ENCODE measurements around the gene HEG1. TPM values are rescaled to one million over a fixed set of nuclear protein-coding genes. Genes with fewer than 3 reads are reported as not detected.

The HEG1 gene
- total RNA-seq, 2 experiments from 2014 or later = 6.0 to 7.9 TPM

DNA sequence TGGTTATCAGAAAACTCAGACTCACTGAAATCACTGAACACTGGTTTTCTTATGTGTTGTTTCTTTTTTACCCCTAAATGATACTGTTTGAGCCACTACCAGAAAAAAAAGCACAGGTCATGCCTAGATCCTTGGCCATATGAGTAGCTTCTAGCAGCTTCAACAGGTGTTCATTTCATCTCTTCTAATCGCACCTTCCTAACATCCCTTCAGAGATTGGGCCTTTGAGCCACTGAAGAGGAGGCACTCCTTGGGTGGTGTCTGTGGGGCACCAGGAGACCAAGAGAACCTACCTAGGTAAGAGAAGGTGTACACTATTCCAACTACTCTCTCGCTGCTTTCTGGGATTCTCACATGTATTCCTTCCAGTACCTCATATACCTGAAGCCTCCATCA lies 2.5 kb downstream of the HEG1 start:
- H3K9me3 Mint-ChIP-seq = no peaks in the 10 kb centered on the region
- H3K36me3 Mint-ChIP-seq = no peaks in the 10 kb centered on the region
- no peak overlapping the region for H3K27ac Mint-ChIP-seq
- POLR2A ChIA-PET = no interaction called here
- no peak overlapping the region for H3K4me3 Mint-ChIP-seq
- peaks cover 3% of the 10 kb centered on the region for H3K27me3 Mint-ChIP-seq
- no peak for DNase-seq
- CTCF ChIA-PET = interaction anchor here (0.6 to 2.3 kb wide), 5 partner anchors 88 to 438 kb away, joined by 3 to 8 read pairs (median 3); no protein-coding TSS in a partner anchor
- intact Hi-C loops (cut with micrococcal nuclease) = loop anchor here (2.0 to 10.0 kb wide), 4 partner anchors 59 to 181 kb away; no protein-coding TSS in a partner anchor
- H3K4me1 Mint-ChIP-seq (ENCODE audit: low read depth) = peaks cover 50% of the 10 kb centered on the region

DNA sequence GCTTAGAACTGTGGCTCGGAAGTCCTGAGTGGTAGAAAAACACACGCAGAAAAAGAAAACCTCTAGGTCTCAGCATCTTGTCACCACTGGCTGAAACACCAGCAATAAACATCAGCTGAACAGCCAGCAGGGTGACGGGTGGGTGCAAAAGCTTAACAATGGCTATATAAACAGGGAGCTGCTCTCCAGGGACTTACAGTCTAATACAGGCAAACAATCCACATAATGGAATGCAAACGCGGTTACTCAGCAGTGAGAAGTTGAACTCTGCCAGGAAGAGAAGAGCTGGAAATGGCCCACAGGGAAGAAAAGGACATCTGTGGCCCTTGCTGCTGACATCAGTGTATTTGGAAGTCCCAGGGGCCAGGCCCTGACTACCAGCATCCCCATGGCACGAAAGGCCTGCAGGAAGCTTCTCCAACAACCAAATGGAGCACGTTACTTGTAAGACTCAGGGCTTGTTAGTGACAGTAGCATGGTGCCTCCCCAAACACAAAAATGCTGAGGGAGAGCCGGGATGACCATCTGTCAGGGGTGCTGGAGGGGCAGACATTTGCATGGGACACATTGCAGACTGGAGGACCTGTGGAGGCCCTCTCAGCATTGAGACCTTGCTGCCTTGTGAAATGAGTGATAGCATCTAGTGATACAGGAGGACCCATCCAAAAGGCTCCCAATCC lies 3.0 kb downstream of the HEG1 start:
- Mint-ChIP-seq H3K4me3 (peak overlapping the region; percentile 60), H3K4me1 (ENCODE audit: low read depth) (peaks cover 50% of the 10 kb centered on the region), H3K27me3 (peaks cover 3% of the 10 kb centered on the region), H3K9me3 (no peaks in the 10 kb centered on the region), H3K36me3 (no peaks in the 10 kb centered on the region), H3K27ac (peak overlapping the region; percentile 75)
- DNase-seq = no peak
- POLR2A ChIA-PET = interaction anchor here (1.0 kb wide), 1 partner anchor 53 kb away, joined by 4 read pairs; no protein-coding TSS in a partner anchor
- intact Hi-C loops (cut with micrococcal nuclease) = loop anchor here (1.0 to 10.0 kb wide), 5 partner anchors 17 to 182 kb away; no protein-coding TSS in a partner anchor
- CTCF ChIA-PET = interaction anchor here (0.6 to 2.3 kb wide), 8 partner anchors 9 to 439 kb away, joined by 3 to 8 read pairs (median 4); no protein-coding TSS in a partner anchor

DNA sequence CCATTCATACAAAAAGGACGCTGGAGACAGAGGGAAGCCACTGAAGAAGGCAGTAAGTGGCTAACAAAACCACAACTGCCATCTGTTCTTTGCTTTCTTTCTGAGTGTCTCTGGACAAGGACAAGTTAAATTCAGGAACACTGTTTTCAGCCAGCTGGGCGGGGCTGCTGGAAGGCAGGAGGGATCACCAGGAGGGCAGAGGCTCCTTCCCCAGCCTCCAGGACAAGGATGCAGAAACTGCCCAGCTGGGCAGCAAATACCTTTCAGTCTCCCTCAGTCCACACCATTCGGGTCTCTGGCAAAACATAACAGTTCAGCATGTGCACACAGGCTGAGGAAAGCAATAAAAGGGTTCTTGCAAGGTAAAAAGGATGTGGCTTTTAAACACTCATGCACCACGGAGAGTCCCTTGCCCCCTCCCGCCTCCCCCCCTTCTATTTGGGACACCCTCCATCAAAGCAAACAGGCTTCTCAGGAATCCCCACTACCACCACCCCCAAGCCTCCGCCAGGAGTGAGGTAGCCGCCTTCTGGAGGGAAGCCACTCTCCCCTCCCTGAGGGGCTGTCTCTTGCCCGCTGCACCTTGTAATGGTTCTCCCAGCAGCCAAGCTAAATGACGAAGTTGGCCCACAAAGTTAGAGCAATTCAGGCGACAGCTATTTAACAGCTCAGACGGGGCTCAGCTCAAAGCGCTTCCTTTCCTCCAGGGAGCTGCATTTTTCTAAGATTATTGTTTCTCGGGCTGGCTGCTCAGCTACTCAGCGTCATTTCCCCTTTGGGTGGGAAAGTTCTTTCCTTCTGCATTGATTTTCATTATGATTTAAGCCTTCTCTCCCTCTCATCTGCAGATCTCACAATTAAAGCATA lies 3.8 kb downstream of the HEG1 start:
- Mint-ChIP-seq H3K4me3 (peak overlapping the region; percentile 60), H3K36me3 (no peaks in the 10 kb centered on the region), H3K9me3 (no peaks in the 10 kb centered on the region), H3K4me1 (ENCODE audit: low read depth) (peaks cover 50% of the 10 kb centered on the region), H3K27me3 (peaks cover 3% of the 10 kb centered on the region), H3K27ac (peak overlapping the region; percentile 75)
- CTCF ChIA-PET = interaction anchor here (0.7 to 2.3 kb wide), 6 partner anchors 8 to 158 kb away, joined by 3 to 8 read pairs (median 4); no protein-coding TSS in a partner anchor
- POLR2A ChIA-PET = interaction anchor here (1.0 kb wide), 1 partner anchor 54 kb away, joined by 4 read pairs; no protein-coding TSS in a partner anchor
- intact Hi-C loops (cut with micrococcal nuclease) = loop anchor here (1.0 to 10.0 kb wide), 6 partner anchors 17 to 183 kb away; no protein-coding TSS in a partner anchor
- DNase-seq = peak; percentile 80

- no peaks in the 10 kb centered on the region for H3K36me3 Mint-ChIP-seq
- POLR2A ChIA-PET = no interaction called here
- peaks cover 46% of the 10 kb centered on the region for H3K4me1 Mint-ChIP-seq (ENCODE audit: low read depth)
- CTCF ChIA-PET = interaction anchor here (2.3 kb wide), 1 partner anchor 99 kb away, joined by 8 read pairs; no protein-coding TSS in a partner anchor
- peaks cover 3% of the 10 kb centered on the region for H3K27me3 Mint-ChIP-seq
- no peak for DNase-seq
- intact Hi-C loops (cut with micrococcal nuclease) = loop anchor here (2.0 to 10.0 kb wide), 4 partner anchors 32 to 184 kb away; no protein-coding TSS in a partner anchor
- peak overlapping the region; percentile 75 for H3K27ac Mint-ChIP-seq
- no peaks in the 10 kb centered on the region for H3K9me3 Mint-ChIP-seq
- H3K4me3 Mint-ChIP-seq = peak overlapping the region; percentile 60
Observed at GRCh38 chr3:125051205-125051604, 4.6 kb downstream of the HEG1 start.

- H3K4me1 Mint-ChIP-seq (ENCODE audit: low read depth) = peaks cover 46% of the 10 kb centered on the region
Observed at GRCh38 chr3:125050488-125051090, 5.2 kb downstream of the HEG1 start.

DNA sequence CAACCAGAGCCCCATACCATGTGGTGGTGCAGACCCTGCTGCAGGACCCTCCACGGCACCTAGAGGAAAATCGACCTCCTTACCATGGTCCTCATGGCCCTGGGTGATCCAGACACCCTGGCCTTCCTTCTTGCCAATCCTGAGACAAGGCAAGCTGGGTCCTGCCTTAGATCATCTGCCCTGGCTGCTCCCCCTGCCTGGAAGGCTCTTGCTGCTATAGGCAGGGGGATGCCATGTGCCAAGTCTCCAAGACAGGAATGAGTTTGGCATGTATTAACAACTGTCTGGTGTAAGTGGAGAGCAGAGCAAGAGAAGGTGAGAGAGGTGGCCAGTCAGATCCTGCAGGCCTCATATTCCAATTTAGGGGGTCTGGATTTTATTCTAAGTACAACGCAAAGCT lies 7.5 kb downstream of the HEG1 start:
- H3K9me3 Mint-ChIP-seq = no peaks in the 10 kb centered on the region
- H3K27ac Mint-ChIP-seq = no peak overlapping the region
- H3K4me1 Mint-ChIP-seq (ENCODE audit: low read depth) = peaks cover 31% of the 10 kb centered on the region
- CTCF ChIA-PET = no interaction called here
- POLR2A ChIA-PET = no interaction called here
- no peak for DNase-seq
- H3K4me3 Mint-ChIP-seq = no peak overlapping the region
- H3K27me3 Mint-ChIP-seq = no peaks in the 10 kb centered on the region
- intact Hi-C loops (cut with micrococcal nuclease) = no loop called here
- no peaks in the 10 kb centered on the region for H3K36me3 Mint-ChIP-seq

More at GRCh38 chr3:125050488-125051090, 5.2 kb downstream of the HEG1 start:
- H3K27me3 Mint-ChIP-seq = peaks cover 3% of the 10 kb centered on the region
- intact Hi-C loops (cut with micrococcal nuclease) = loop anchor here (2.0 to 10.0 kb wide), 4 partner anchors 32 to 184 kb away; no protein-coding TSS in a partner anchor
- no peak for DNase-seq
- ChIA-PET POLR2A (no interaction called here), CTCF (no interaction called here)
- H3K4me3 Mint-ChIP-seq = no peak overlapping the region
- H3K36me3 Mint-ChIP-seq = no peaks in the 10 kb centered on the region
- no peak overlapping the region for H3K27ac Mint-ChIP-seq
- no peaks in the 10 kb centered on the region for H3K9me3 Mint-ChIP-seq

- Mint-ChIP-seq H3K27me3 (no peaks in the 10 kb centered on the region), H3K27ac (no peak overlapping the region), H3K4me1 (ENCODE audit: low read depth) (peaks cover 9% of the 10 kb centered on the region), H3K4me3 (no peak overlapping the region), H3K9me3 (no peaks in the 10 kb centered on the region), H3K36me3 (peaks cover 2% of the 10 kb centered on the region)
- CTCF ChIA-PET = no interaction called here
- intact Hi-C loops (cut with micrococcal nuclease) = no loop called here
- POLR2A ChIA-PET = no interaction called here
- no peak for DNase-seq
Observed at GRCh38 chr3:125045965-125046364, 9.8 kb downstream of the HEG1 start.

GRCh38 chr3:125045194-125045593 lies 10.6 kb downstream of the HEG1 start:
- no peak for DNase-seq
- intact Hi-C loops (cut with micrococcal nuclease) = no loop called here
- H3K36me3 Mint-ChIP-seq = peaks cover 2% of the 10 kb centered on the region
- no peaks in the 10 kb centered on the region for H3K27me3 Mint-ChIP-seq
- peaks cover 3% of the 10 kb centered on the region for H3K4me1 Mint-ChIP-seq (ENCODE audit: low read depth)
- ChIA-PET POLR2A (no interaction called here), CTCF (no interaction called here)
- no peak overlapping the region for H3K4me3 Mint-ChIP-seq
- H3K27ac Mint-ChIP-seq = no peak overlapping the region
- H3K9me3 Mint-ChIP-seq = no peaks in the 10 kb centered on the region

GRCh38 chr3:125043599-125044151 lies 12.1 kb downstream of the HEG1 start:
- Mint-ChIP-seq H3K9me3 (no peaks in the 10 kb centered on the region), H3K4me1 (ENCODE audit: low read depth) (no peaks in the 10 kb centered on the region), H3K27me3 (no peaks in the 10 kb centered on the region), H3K36me3 (peaks cover 2% of the 10 kb centered on the region), H3K4me3 (no peak overlapping the region), H3K27ac (no peak overlapping the region)
- DNase-seq = no peak
- ChIA-PET CTCF (interaction anchor here (1.4 kb wide), 1 partner anchor 9 kb away, joined by 3 read pairs; no protein-coding TSS in a partner anchor), POLR2A (no interaction called here)
- intact Hi-C loops (cut with micrococcal nuclease) = no loop called here

DNA sequence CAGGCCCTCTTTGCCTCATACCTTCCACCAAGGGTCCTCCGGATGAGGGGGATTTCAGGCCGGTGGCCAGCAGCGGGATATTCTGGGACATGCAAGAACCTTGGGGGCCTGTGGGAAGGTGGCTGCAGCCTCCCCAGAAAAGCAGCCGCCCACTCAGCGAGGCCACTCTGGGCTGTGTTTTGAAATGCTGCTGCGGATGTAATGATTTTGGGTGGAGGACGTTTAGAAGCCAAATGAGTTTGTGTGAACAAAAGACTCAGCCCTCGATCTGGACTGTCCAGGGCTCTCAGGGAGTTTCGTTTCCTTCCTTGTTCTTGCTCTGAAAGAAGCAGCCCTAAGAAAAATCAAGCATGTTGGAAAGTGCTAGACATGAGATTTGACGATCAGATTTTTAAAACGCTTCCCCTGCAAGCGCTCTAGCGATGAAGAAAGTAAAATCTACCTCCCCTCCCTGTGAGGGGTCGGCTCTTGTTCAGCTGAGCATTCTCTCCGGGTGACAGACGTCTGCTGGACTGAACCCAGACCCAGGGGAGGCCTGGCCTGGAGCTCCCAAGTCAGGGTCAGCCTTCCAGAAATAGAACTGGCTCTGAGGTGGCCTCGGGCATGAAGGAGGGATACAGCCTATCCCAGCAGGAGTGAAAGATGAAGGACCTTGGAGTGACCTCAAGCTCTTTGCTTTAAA lies 12.9 kb downstream of the HEG1 start:
- POLR2A ChIA-PET = no interaction called here
- Mint-ChIP-seq H3K27me3 (no peaks in the 10 kb centered on the region), H3K9me3 (peaks cover under 1% of the 10 kb centered on the region), H3K4me3 (no peak overlapping the region), H3K4me1 (ENCODE audit: low read depth) (peaks cover 4% of the 10 kb centered on the region), H3K36me3 (peaks cover 3% of the 10 kb centered on the region), H3K27ac (no peak overlapping the region)
- DNase-seq = no peak
- intact Hi-C loops (cut with micrococcal nuclease) = no loop called here
- CTCF ChIA-PET = interaction anchor here (1.4 kb wide), 1 partner anchor 9 kb away, joined by 3 read pairs; no protein-coding TSS in a partner anchor

All from activated CD4-positive, alpha-beta memory T cell treated with anti-CD3 and anti-CD28 coated beads for 36 hours (primary cell).